Natural killer cell (primary cell): ENCODE results near the gene PITPNM3. TPM values are rescaled to one million over a fixed set of nuclear protein-coding genes. Genes with fewer than 3 reads are reported as not detected.
"Not testable (repeated sequence)": the region's sequence is repeated elsewhere in the genome, so short reads cannot be mapped to it uniquely, and the experiment has no call there.

ENCODE experiments used
- ATAC-seq, 3 donors: fragments of 150-1000 bp in 2 of 3; fragments of 200-7000 bp in 1 of 3; cut with Tn5 transposase; 1 replicate in 1 of 3; 2 replicates in 2 of 3; pipeline ENCODE4 v1.10.0; 2021; ENCODE audit warnings: mild to moderate bottlenecking in 2 of 3, moderate library complexity in 2 of 3
- DNase-seq, 2 donors: peaks; one replicate each; pipeline versions ENCODE4 v3.0.0 to v3.0.0-alpha.2; 2013 to 2021; ENCODE audit warnings: mixed read lengths in 1 of 2
- H3K27ac ChIP-seq: one replicate; pipeline ENCODE4 v1.5.1; 2013; ENCODE audit warnings: mild to moderate bottlenecking, low read length
- H3K27me3 ChIP-seq: one replicate; pipeline ENCODE4 v1.6.1; 2013; ENCODE audit warnings: low read length; ENCODE audit not compliant: control insufficient read depth, insufficient read depth
- H3K36me3 ChIP-seq: one replicate; pipeline ENCODE4 v1.6.1; 2013; ENCODE audit warnings: low read length; ENCODE audit not compliant: control insufficient read depth, insufficient read depth
- H3K4me1 ChIP-seq: one replicate; pipeline ENCODE4 v1.6.1; 2013; ENCODE audit warnings: low read length; ENCODE audit not compliant: control insufficient read depth, insufficient read depth
- H3K4me3 ChIP-seq: one replicate; pipeline ENCODE4 v1.5.1; 2013; ENCODE audit warnings: low read length
- H3K9me3 ChIP-seq: one replicate; pipeline ENCODE4 v1.6.1; 2013; ENCODE audit warnings: low read length; ENCODE audit not compliant: control insufficient read depth, insufficient read depth
- H3K27ac Mint-ChIP-seq, 2 donors: one replicate each; pipeline ENCODE4 v1.8.0; 2022; ENCODE audit warnings: mild to moderate bottlenecking in 2 of 2, mixed read lengths in 2 of 2, moderate library complexity in 1 of 2
- H3K27me3 Mint-ChIP-seq, 2 donors: one replicate each; pipeline ENCODE4 v1.8.0; 2022; ENCODE audit warnings: low read depth in 2 of 2, mixed read lengths in 2 of 2
- H3K36me3 Mint-ChIP-seq: one replicate; pipeline ENCODE4 v1.8.0; 2022; ENCODE audit warnings: mixed read lengths
- H3K4me1 Mint-ChIP-seq, 2 donors: one replicate each; pipeline ENCODE4 v1.8.0; 2022; ENCODE audit warnings: mixed read lengths in 2 of 2
- H3K4me3 Mint-ChIP-seq: one replicate; pipeline ENCODE4 v1.8.0; 2022; ENCODE audit warnings: mild to moderate bottlenecking, moderate library complexity, mixed read lengths
- H3K9me3 Mint-ChIP-seq, 2 donors: one replicate each; pipeline ENCODE4 v1.8.0; 2022; ENCODE audit warnings: mixed read lengths in 2 of 2
- CTCF ChIP-seq: fragments of 200-600 bp; IDR thresholded peaks from one replicate; pipeline ENCODE4 v1.8.0; 2022; ENCODE audit warnings: antibody characterized with exemption
- WGBS: methylation state at CpG from one replicate; pipeline ENCODE4 v1.1.7; 2013; ENCODE audit warnings: missing lambda C conversion rate; ENCODE audit not compliant: insufficient coverage; 5-methylcytosine and 5-hydroxymethylcytosine counted together
- intact Hi-C: fragments of 100-400 bp; cut with micrococcal nuclease; formaldehyde crosslinking; loops from one replicate; pipeline ENCODE4 v1.14.2; 2022
- total RNA-seq, 4 donors: library from RNA; stranded (reverse); fragments of 120-200 nt in 1 of 4; gene quantifications; one replicate each; pipeline versions ENCODE4 v1.2.3 to v1.2.4, GENCODE V29; 2013 to 2022

The PITPNM3 gene
- total RNA-seq, 3 donors from 2014 or later (not counting 1 experiment from before 2014, with no cell fraction given) = 0.42 to 0.75 (median 0.50) TPM

GRCh38 chr17:6487251-6488007, 68.9 kb downstream of the PITPNM3 start:
- no peaks in the 10 kb centered on the region for H3K27me3 ChIP-seq
- Mint-ChIP-seq H3K4me3 (no peak overlapping the region), H3K9me3 (no peaks in the 10 kb centered on the region), H3K27ac (no peak overlapping the region), H3K27me3 (peaks cover 0 to 7% of the 10 kb centered on the region in 2 donors), H3K4me1 (no peaks in the 10 kb centered on the region), H3K36me3 (no peaks in the 10 kb centered on the region)
- WGBS = 85% methylated on average over 13 of the region's 13 CpGs
- no peaks in the 10 kb centered on the region for H3K4me1 ChIP-seq
- no peaks in the 10 kb centered on the region for H3K36me3 ChIP-seq
- DNase-seq = no peak
- H3K27ac ChIP-seq = no peak overlapping the region
- H3K4me3 ChIP-seq = no peak overlapping the region
- ATAC-seq = no peak
- H3K9me3 ChIP-seq = no peaks in the 10 kb centered on the region
- intact Hi-C loops = no loop called here
- TF ChIP-seq CTCF = no peak

- Mint-ChIP-seq H3K9me3 (no peaks in the 10 kb centered on the region), H3K27ac (no peak overlapping the region), H3K36me3 (no peaks in the 10 kb centered on the region), H3K4me3 (no peak overlapping the region), H3K4me1 (no peaks in the 10 kb centered on the region), H3K27me3 (peaks cover 0 to 7% of the 10 kb centered on the region in 2 donors)
- intact Hi-C loops = no loop called here
- WGBS = 85% methylated on average over 5 of the region's 5 CpGs
- no peak overlapping the region for H3K4me3 ChIP-seq
- H3K4me1 ChIP-seq = no peaks in the 10 kb centered on the region
- H3K27ac ChIP-seq = no peak overlapping the region
- no peak for DNase-seq
- no peak for ATAC-seq
- H3K9me3 ChIP-seq = no peaks in the 10 kb centered on the region
- no peak for TF ChIP-seq CTCF
- H3K27me3 ChIP-seq = no peaks in the 10 kb centered on the region
- H3K36me3 ChIP-seq = no peaks in the 10 kb centered on the region
These were observed 70.5 kb downstream of the PITPNM3 start for GRCh38 chr17:6485646-6486412.

GRCh38 chr17:6483507-6483906, 72.8 kb downstream of the PITPNM3 start:
- Mint-ChIP-seq H3K27ac (no peak overlapping the region), H3K36me3 (no peaks in the 10 kb centered on the region), H3K4me1 (no peaks in the 10 kb centered on the region), H3K4me3 (no peak overlapping the region), H3K9me3 (no peaks in the 10 kb centered on the region), H3K27me3 (peaks cover 0 to 7% of the 10 kb centered on the region in 2 donors)
- Histone ChIP-seq H3K27me3 (no peaks in the 10 kb centered on the region), H3K27ac (no peak overlapping the region), H3K9me3 (no peaks in the 10 kb centered on the region), H3K4me3 (no peak overlapping the region), H3K36me3 (no peaks in the 10 kb centered on the region), H3K4me1 (no peaks in the 10 kb centered on the region)
- intact Hi-C loops = no loop called here
- TF ChIP-seq CTCF = no peak
- WGBS = 84% methylated on average over 16 of the region's 16 CpGs
- ATAC-seq = no peak
- no peak for DNase-seq

- H3K4me3 Mint-ChIP-seq, H3K4me1 Mint-ChIP-seq, H3K27me3 ChIP-seq, H3K27ac Mint-ChIP-seq, H3K36me3 ChIP-seq, H3K4me3 ChIP-seq, ATAC-seq, DNase-seq, H3K27ac ChIP-seq, H3K9me3 Mint-ChIP-seq, intact Hi-C loops, H3K4me1 ChIP-seq, H3K9me3 ChIP-seq, H3K27me3 Mint-ChIP-seq, H3K36me3 Mint-ChIP-seq: not testable (repeated sequence)
- 81% methylated on average over 8 of the region's 10 CpGs for WGBS
These were observed 73.6 kb downstream of the PITPNM3 start for GRCh38 chr17:6482796-6483195.
